T-helper 2 cell treated with Interferon-gamma antibody and Interleukin-4, amounts not matched to agents 5 μg/mL and 100 μg/mL, for 36 hours (primary cell): ENCODE data around the gene KCNQ4.

Source experiments
- DNase-seq: peaks from one replicate; pipeline ENCODE4 v3.0.0; 2021; ENCODE audit warnings: low spot score
- H3K27ac Mint-ChIP-seq: one replicate; pipeline ENCODE4 v1.8.0; 2021; ENCODE audit warnings: mild to moderate bottlenecking, mixed read lengths
- H3K27me3 Mint-ChIP-seq: one replicate; pipeline ENCODE4 v1.8.0; 2021; ENCODE audit warnings: low read depth, mixed read lengths
- H3K36me3 Mint-ChIP-seq: one replicate; pipeline ENCODE4 v1.8.0; 2021; ENCODE audit warnings: low read depth, mixed read lengths
- H3K4me1 Mint-ChIP-seq: one replicate; pipeline ENCODE4 v1.8.0; 2021; ENCODE audit warnings: low read depth, mixed read lengths
- H3K4me3 Mint-ChIP-seq: one replicate; pipeline ENCODE4 v1.8.0; 2022; ENCODE audit warnings: mild to moderate bottlenecking, moderate library complexity, mixed read lengths
- H3K9me3 Mint-ChIP-seq: one replicate; pipeline ENCODE4 v1.8.0; 2021; ENCODE audit warnings: mixed read lengths

KCNQ4 gene

GRCh38 chr1:40762144-40762923 is 21.3 kb upstream of the KCNQ4 start:
- H3K36me3 Mint-ChIP-seq: peaks cover 60% of the 10 kb centered on the region
- H3K27ac Mint-ChIP-seq: no peak overlapping the region
- peaks cover 32% of the 10 kb centered on the region for H3K4me1 Mint-ChIP-seq
- no peak for DNase-seq
- no peaks in the 10 kb centered on the region for H3K9me3 Mint-ChIP-seq
- peak overlapping the region; percentile 42 for H3K4me3 Mint-ChIP-seq
- no peaks in the 10 kb centered on the region for H3K27me3 Mint-ChIP-seq

- Mint-ChIP-seq H3K4me3 (peak overlapping the region; percentile 83), H3K4me1 (peaks cover 32% of the 10 kb centered on the region), H3K27me3 (no peaks in the 10 kb centered on the region), H3K9me3 (no peaks in the 10 kb centered on the region), H3K36me3 (peaks cover 67% of the 10 kb centered on the region), H3K27ac (peak overlapping the region; percentile 93)
- peak; percentile 13 for DNase-seq
These were observed 19.6 kb upstream of the KCNQ4 start for GRCh38 chr1:40763742-40764532.

GRCh38 chr1:40764981-40765380 is 18.6 kb upstream of the KCNQ4 start:
- H3K36me3 Mint-ChIP-seq: peaks cover 67% of the 10 kb centered on the region
- H3K4me1 Mint-ChIP-seq: peaks cover 34% of the 10 kb centered on the region
- H3K27me3 Mint-ChIP-seq: no peaks in the 10 kb centered on the region
- H3K4me3 Mint-ChIP-seq: peak overlapping the region; percentile 30
- peak overlapping the region; percentile 53 for H3K27ac Mint-ChIP-seq
- DNase-seq: no peak
- H3K9me3 Mint-ChIP-seq: no peaks in the 10 kb centered on the region

GRCh38 chr1:40766017-40766416 is 17.6 kb upstream of the KCNQ4 start:
- Mint-ChIP-seq H3K36me3 (peaks cover 75% of the 10 kb centered on the region), H3K4me1 (peaks cover 37% of the 10 kb centered on the region), H3K4me3 (no peak overlapping the region), H3K9me3 (no peaks in the 10 kb centered on the region), H3K27me3 (no peaks in the 10 kb centered on the region), H3K27ac (peak overlapping the region; percentile 58)
- DNase-seq: no peak

- Mint-ChIP-seq H3K36me3 (peaks cover 79% of the 10 kb centered on the region), H3K4me3 (no peak overlapping the region), H3K27ac (peak overlapping the region; percentile 58), H3K4me1 (peaks cover 37% of the 10 kb centered on the region), H3K9me3 (no peaks in the 10 kb centered on the region), H3K27me3 (no peaks in the 10 kb centered on the region)
- DNase-seq: no peak
These were observed 17.0 kb upstream of the KCNQ4 start for GRCh38 chr1:40766560-40766959.

- no peak for DNase-seq
- H3K4me1 Mint-ChIP-seq: peaks cover 28% of the 10 kb centered on the region
- H3K36me3 Mint-ChIP-seq: peaks cover 73% of the 10 kb centered on the region
- H3K9me3 Mint-ChIP-seq: no peaks in the 10 kb centered on the region
- H3K27ac Mint-ChIP-seq: no peak overlapping the region
- no peaks in the 10 kb centered on the region for H3K27me3 Mint-ChIP-seq
- H3K4me3 Mint-ChIP-seq: no peak overlapping the region
These were observed 15.2 kb upstream of the KCNQ4 start for GRCh38 chr1:40768146-40768990.

- H3K4me1 Mint-ChIP-seq: peaks cover 19% of the 10 kb centered on the region
- H3K27ac Mint-ChIP-seq: no peak overlapping the region
- H3K27me3 Mint-ChIP-seq: no peaks in the 10 kb centered on the region
- peaks cover 64% of the 10 kb centered on the region for H3K36me3 Mint-ChIP-seq
- no peaks in the 10 kb centered on the region for H3K9me3 Mint-ChIP-seq
- no peak overlapping the region for H3K4me3 Mint-ChIP-seq
- DNase-seq: no peak
These were observed 13.8 kb upstream of the KCNQ4 start for GRCh38 chr1:40769815-40770214.

- H3K4me1 Mint-ChIP-seq: peaks cover 15% of the 10 kb centered on the region
- H3K36me3 Mint-ChIP-seq: peaks cover 59% of the 10 kb centered on the region
- H3K27ac Mint-ChIP-seq: no peak overlapping the region
- no peak overlapping the region for H3K4me3 Mint-ChIP-seq
- no peak for DNase-seq
- no peaks in the 10 kb centered on the region for H3K9me3 Mint-ChIP-seq
- H3K27me3 Mint-ChIP-seq: no peaks in the 10 kb centered on the region
These were observed 13.1 kb upstream of the KCNQ4 start for GRCh38 chr1:40770296-40771070.

- Mint-ChIP-seq H3K4me1 (peaks cover 11% of the 10 kb centered on the region), H3K36me3 (peaks cover 56% of the 10 kb centered on the region), H3K27me3 (no peaks in the 10 kb centered on the region), H3K4me3 (no peak overlapping the region), H3K9me3 (peaks cover 6% of the 10 kb centered on the region), H3K27ac (no peak overlapping the region)
- no peak for DNase-seq
These were observed 11.2 kb upstream of the KCNQ4 start for GRCh38 chr1:40772146-40772955.

GRCh38 chr1:40773748-40774265 is 9.8 kb upstream of the KCNQ4 start:
- Mint-ChIP-seq H3K4me3 (no peak overlapping the region), H3K9me3 (peaks cover 7% of the 10 kb centered on the region), H3K27ac (no peak overlapping the region), H3K36me3 (peaks cover 54% of the 10 kb centered on the region), H3K27me3 (no peaks in the 10 kb centered on the region), H3K4me1 (peaks cover 11% of the 10 kb centered on the region)
- DNase-seq: no peak

GRCh38 chr1:40774266-40774998 is 9.2 kb upstream of the KCNQ4 start:
- Mint-ChIP-seq H3K4me3 (no peak overlapping the region), H3K4me1 (peaks cover 11% of the 10 kb centered on the region), H3K9me3 (peaks cover 7% of the 10 kb centered on the region), H3K27me3 (no peaks in the 10 kb centered on the region), H3K36me3 (peaks cover 49% of the 10 kb centered on the region), H3K27ac (no peak overlapping the region)
- peak; percentile 51 for DNase-seq
